ENCODE results near the gene SEPTIN1.

Gene SEPTIN1

GRCh38 chr16:30376461-30376902, 5.9 kb downstream of the SEPTIN1 start:
- TF ChIP-seq, protein P1, sequence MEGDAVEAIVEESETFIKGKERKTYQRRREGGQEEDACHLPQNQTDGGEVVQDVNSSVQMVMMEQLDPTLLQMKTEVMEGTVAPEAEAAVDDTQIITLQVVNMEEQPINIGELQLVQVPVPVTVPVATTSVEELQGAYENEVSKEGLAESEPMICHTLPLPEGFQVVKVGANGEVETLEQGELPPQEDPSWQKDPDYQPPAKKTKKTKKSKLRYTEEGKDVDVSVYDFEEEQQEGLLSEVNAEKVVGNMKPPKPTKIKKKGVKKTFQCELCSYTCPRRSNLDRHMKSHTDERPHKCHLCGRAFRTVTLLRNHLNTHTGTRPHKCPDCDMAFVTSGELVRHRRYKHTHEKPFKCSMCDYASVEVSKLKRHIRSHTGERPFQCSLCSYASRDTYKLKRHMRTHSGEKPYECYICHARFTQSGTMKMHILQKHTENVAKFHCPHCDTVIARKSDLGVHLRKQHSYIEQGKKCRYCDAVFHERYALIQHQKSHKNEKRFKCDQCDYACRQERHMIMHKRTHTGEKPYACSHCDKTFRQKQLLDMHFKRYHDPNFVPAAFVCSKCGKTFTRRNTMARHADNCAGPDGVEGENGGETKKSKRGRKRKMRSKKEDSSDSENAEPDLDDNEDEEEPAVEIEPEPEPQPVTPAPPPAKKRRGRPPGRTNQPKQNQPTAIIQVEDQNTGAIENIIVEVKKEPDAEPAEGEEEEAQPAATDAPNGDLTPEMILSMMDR (IDR thresholded peaks at IDR 0.05; ENCODE audit: extremely low read depth, insufficient read depth, missing control alignments) = no peak
- in situ Hi-C loops (cut with MboI; ENCODE audit: low pct_unique_long_range_greater_than_20kb, low sequenced_read_pairs, unreplicated experiment) = no loop called here
- DNase-seq (ENCODE audit: low spot score) = no peak

- in situ Hi-C loops (cut with MboI; ENCODE audit: low pct_unique_long_range_greater_than_20kb, low sequenced_read_pairs, unreplicated experiment) = no loop called here
- DNase-seq (ENCODE audit: low spot score) = no peak
- TF ChIP-seq, protein P1 (IDR thresholded peaks at IDR 0.05; ENCODE audit: extremely low read depth, insufficient read depth, missing control alignments) = no peak
These were observed 6.5 kb downstream of the SEPTIN1 start for GRCh38 chr16:30375864-30376263.

DNA sequence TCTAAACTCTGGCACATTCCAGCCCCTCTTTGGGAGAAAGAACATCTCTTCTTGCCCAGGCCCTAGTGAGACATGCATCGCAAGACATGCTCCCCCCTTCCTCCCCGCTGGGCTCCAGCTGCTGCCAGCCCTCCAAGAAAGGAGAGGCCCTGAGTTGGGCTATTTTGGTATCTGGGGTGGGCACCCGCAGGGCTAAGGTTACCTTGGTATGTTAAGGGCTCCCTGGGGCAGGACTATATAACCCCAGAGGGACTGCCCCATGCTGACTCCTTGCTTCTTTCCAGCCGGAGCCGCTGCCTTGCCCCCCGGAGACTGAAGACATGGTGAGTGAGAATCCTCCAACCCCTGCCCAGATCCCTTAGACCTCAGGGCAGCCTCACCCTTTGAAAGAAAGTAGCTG, 7.8 kb downstream of the SEPTIN1 start, which contains the start of gene MYL11:
MYL11 (plus strand) TSS at position 265 of the 400 bp plus-strand sequence; CDS start at position 321, 56 bp downstream.
- DNase-seq (ENCODE audit: low spot score) = no peak
- TF ChIP-seq, protein P1 (IDR thresholded peaks at IDR 0.05; ENCODE audit: extremely low read depth, insufficient read depth, missing control alignments) = no peak
- in situ Hi-C loops (cut with MboI; ENCODE audit: low pct_unique_long_range_greater_than_20kb, low sequenced_read_pairs, unreplicated experiment) = no loop called here

DNA sequence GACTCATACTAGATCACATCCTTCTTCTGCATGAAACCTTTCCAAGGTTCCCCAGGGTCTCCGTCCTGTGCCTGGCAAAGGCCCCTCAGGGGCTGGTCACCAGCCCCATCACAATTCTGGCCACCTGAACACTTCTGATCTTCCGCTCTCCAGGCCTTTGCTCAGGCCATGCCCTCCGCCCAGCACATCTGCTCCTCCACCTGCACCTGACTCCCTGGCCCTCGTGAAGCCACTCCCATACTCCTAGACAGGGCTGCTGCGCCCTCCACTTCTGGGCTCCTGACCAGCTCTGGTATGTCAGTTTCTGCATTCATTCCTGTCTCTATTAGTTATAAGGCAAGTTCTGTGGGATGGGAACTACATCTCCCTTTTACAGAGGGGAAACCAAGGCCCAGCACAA, 9.6 kb downstream of the SEPTIN1 start:
- in situ Hi-C loops (cut with MboI; ENCODE audit: low pct_unique_long_range_greater_than_20kb, low sequenced_read_pairs, unreplicated experiment) = no loop called here
- TF ChIP-seq, protein P1 (IDR thresholded peaks at IDR 0.05; ENCODE audit: extremely low read depth, insufficient read depth, missing control alignments) = no peak
- DNase-seq (ENCODE audit: low spot score) = no peak

DNA sequence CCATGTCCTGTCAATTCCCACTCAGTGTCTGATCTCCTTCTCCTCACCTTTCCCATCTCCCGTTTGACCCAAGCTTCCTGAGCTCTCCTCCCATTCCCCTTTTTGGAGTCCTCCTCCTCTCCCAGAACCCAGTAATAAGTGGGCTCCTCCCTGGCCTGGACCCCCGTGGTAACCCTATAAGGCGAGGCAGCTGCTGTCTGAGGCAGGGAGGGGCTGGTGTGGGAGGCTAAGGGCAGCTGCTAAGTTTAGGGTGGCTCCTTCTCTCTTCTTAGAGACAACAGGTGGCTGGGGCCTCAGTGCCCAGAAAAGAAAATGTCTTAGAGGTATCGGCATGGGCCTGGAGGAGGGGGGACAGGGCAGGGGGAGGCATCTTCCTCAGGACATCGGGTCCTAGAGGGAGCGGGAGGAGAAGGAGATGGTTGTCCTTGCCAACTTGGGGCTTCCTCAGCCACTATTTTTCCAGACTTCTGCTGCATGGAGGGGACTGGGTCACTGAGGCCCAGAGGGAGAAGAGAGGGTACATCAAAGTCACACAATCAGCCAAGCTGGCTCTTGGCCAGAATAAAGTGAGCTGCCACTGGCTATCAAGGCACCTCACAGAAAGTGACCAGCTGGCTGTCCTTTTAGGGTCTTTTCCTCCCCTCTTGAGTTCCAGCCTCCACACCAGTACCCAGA, 10.2 kb downstream of the SEPTIN1 start:
- TF ChIP-seq, protein P1 (IDR thresholded peaks at IDR 0.05; ENCODE audit: extremely low read depth, insufficient read depth, missing control alignments) = no peak
- in situ Hi-C loops (cut with MboI; ENCODE audit: low pct_unique_long_range_greater_than_20kb, low sequenced_read_pairs, unreplicated experiment) = no loop called here
- no peak for DNase-seq (ENCODE audit: low spot score)

DNA sequence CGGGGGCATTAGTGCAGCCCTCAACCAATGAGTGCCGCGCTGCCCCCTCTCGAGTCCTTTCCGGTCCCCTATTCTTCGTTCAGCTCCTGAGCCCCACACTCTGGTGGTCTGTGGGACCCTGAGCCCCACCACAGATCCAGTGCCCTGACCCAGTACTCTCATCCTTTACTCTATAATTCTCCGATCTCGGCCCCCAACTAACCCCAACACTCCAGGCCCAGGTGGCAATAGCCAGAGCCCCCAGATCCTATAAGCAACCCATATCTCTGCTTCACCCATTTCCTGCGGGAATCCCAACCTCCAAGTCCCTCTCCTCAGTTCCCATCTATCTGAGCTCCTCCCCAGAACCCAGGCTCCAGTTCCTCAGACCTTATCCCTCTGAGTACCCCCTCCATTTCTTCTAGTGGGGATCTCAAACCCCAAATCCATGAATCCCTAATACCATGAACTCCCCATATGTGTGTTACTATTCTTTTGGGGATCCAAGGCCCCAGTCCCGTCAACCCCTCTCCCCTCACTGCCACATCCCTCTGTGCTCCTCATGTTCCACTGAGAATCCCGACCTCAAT, 11.0 kb downstream of the SEPTIN1 start:
- in situ Hi-C loops (cut with MboI; ENCODE audit: low pct_unique_long_range_greater_than_20kb, low sequenced_read_pairs, unreplicated experiment) = no loop called here
- TF ChIP-seq, protein P1 (IDR thresholded peaks at IDR 0.05; ENCODE audit: extremely low read depth, insufficient read depth, missing control alignments) = peak; percentile 19
- DNase-seq (ENCODE audit: low spot score) = no peak

Measured in GM13977 (cell line).